ENCODE data around the gene CROCC2.

- TF ChIP-seq CTCF (conservative IDR thresholded peaks at IDR 0.05) (no peak), ZFX (IDR thresholded peaks at IDR 0.05) (no peak)
Measured at GRCh38 chr2:240974771-240975572, 68.8 kb downstream of the CROCC2 start.
